Liver (tissue), 9 donors: ENCODE data around the gene SHC1. TPM values are rescaled to one million over a fixed set of nuclear protein-coding genes. Genes with fewer than 3 reads are reported as not detected.

Experiments
- DNase-seq: peaks from one replicate; pipeline ENCODE4 v3.0.0-alpha.2; 2017; ENCODE audit warnings: low spot score
- H3K27ac ChIP-seq, 2 donors: one replicate each; pipeline ENCODE4 v1.7.0; 2013; ENCODE audit warnings: inconsistent platforms in 2 of 2, low read length in 2 of 2, control low read depth in 1 of 2, low read depth in 1 of 2, mild to moderate bottlenecking in 1 of 2
- H3K27me3 ChIP-seq, 4 donors: one replicate each; pipeline versions ENCODE4 v1.6.1 to v1.7.0; 2013; ENCODE audit warnings: low read length in 3 of 4, inconsistent platforms in 1 of 4, mild to moderate bottlenecking in 1 of 4, moderate library complexity in 1 of 4; ENCODE audit not compliant: control insufficient read depth in 4 of 4, insufficient read depth in 4 of 4
- H3K36me3 ChIP-seq, 4 donors: one replicate each; pipeline versions ENCODE4 v1.6.1 to v1.7.0; 2013; ENCODE audit warnings: low read length in 3 of 4, mild to moderate bottlenecking in 3 of 4, low read depth in 1 of 4, moderate library complexity in 1 of 4; ENCODE audit not compliant: control insufficient read depth in 4 of 4, insufficient read depth in 3 of 4
- H3K4me1 ChIP-seq, 4 donors: one replicate each; pipeline versions ENCODE4 v1.6.1 to v1.7.0; 2013; ENCODE audit warnings: low read length in 3 of 4, mild to moderate bottlenecking in 3 of 4, moderate library complexity in 1 of 4; ENCODE audit not compliant: control insufficient read depth in 4 of 4, insufficient read depth in 4 of 4
- H3K4me3 ChIP-seq, 3 donors: one replicate each; pipeline versions ENCODE4 v1.6.1 to v1.7.0; 2013; ENCODE audit warnings: low read length in 3 of 3, control low read depth in 1 of 3, low read depth in 1 of 3, mild to moderate bottlenecking in 1 of 3
- H3K9ac ChIP-seq, 2 donors: one replicate each; pipeline ENCODE4 v1.7.0; 2013; ENCODE audit warnings: low read length in 2 of 2, mild to moderate bottlenecking in 2 of 2, moderate library complexity in 2 of 2, control low read depth in 1 of 2, low read depth in 1 of 2
- H3K9me3 ChIP-seq, 4 donors: one replicate each; pipeline versions ENCODE4 v1.6.1 to v1.7.0; 2013; ENCODE audit warnings: low read length in 3 of 4; ENCODE audit not compliant: control insufficient read depth in 4 of 4
- EGR1 ChIP-seq, 2 donors: IDR thresholded peaks; 2 replicates each; pipeline ENCODE4 v1.6.1; 2016 to 2018; ENCODE audit warnings: antibody characterized with exemption in 2 of 2, low read depth in 2 of 2
- FOXA1 ChIP-seq: IDR thresholded peaks from 2 replicates; pipeline ENCODE4 v1.6.1; 2016; ENCODE audit warnings: antibody characterized with exemption
- FOXA2 ChIP-seq: IDR thresholded peaks from 2 replicates; pipeline ENCODE4 v1.6.1; 2016; ENCODE audit warnings: antibody characterized with exemption
- GABPA ChIP-seq, 2 donors: IDR thresholded peaks in 1 of 2; conservative IDR thresholded peaks in 1 of 2; 2 replicates each; pipeline ENCODE4 v1.6.1; 2016; ENCODE audit warnings: antibody characterized with exemption in 2 of 2, mild to moderate bottlenecking in 1 of 2, moderate library complexity in 1 of 2
- HNF4A ChIP-seq, 2 donors: conservative IDR thresholded peaks; 2 replicates each; pipeline ENCODE4 v1.6.1; 2016; ENCODE audit warnings: antibody characterized with exemption in 2 of 2, mild to moderate bottlenecking in 2 of 2
- HNF4G ChIP-seq: IDR thresholded peaks from 2 replicates; pipeline ENCODE4 v1.6.1; 2016; ENCODE audit warnings: antibody characterized with exemption
- JUND ChIP-seq, 2 donors: IDR thresholded peaks; 2 replicates each; pipeline ENCODE4 v1.6.1; 2016; ENCODE audit warnings: antibody characterized with exemption in 2 of 2
- MAX ChIP-seq: IDR thresholded peaks from 2 replicates; pipeline ENCODE4 v1.6.1; 2016; ENCODE audit warnings: antibody characterized with exemption
- NR2F2 ChIP-seq: IDR thresholded peaks from 2 replicates; pipeline ENCODE4 v1.6.1; 2016; ENCODE audit warnings: antibody characterized with exemption
- RAD21 ChIP-seq, 2 donors: IDR thresholded peaks; 2 replicates each; pipeline ENCODE4 v1.6.1; 2016; ENCODE audit warnings: antibody characterized with exemption in 2 of 2, mild to moderate bottlenecking in 2 of 2
- REST ChIP-seq: IDR thresholded peaks from 2 replicates; pipeline ENCODE4 v1.6.1; 2016; ENCODE audit warnings: antibody characterized with exemption, mild to moderate bottlenecking
- RXRA ChIP-seq, 2 donors: IDR thresholded peaks; 2 replicates each; pipeline ENCODE4 v1.6.1; 2017 to 2018; ENCODE audit warnings: antibody characterized with exemption in 2 of 2, mild to moderate bottlenecking in 1 of 2
- SP1 ChIP-seq: IDR thresholded peaks from 2 replicates; pipeline ENCODE4 v1.6.1; 2018; ENCODE audit warnings: antibody characterized with exemption, mild to moderate bottlenecking
- TAF1 ChIP-seq: conservative IDR thresholded peaks from 2 replicates; pipeline ENCODE4 v1.6.1; 2016; ENCODE audit warnings: antibody characterized with exemption, mild to moderate bottlenecking
- YY1 ChIP-seq: IDR thresholded peaks from 2 replicates; pipeline ENCODE4 v1.6.1; 2016; ENCODE audit warnings: antibody characterized with exemption, mild to moderate bottlenecking
- WGBS: extraction: QIAGEN DNeasy Blood & Tissue Kit; methylation state at CpG from one replicate; pipeline ENCODE4 v1.1.7; 2013; 5-methylcytosine and 5-hydroxymethylcytosine counted together
- polyA plus RNA-seq, 2 donors: library from polyadenylated mRNA; stranded (reverse) in 1 of 2; unstranded in 1 of 2; fragments of 200-250 nt in 1 of 2; fragments of >200 nt in 1 of 2; fragmentation: Nextera tagmentation in 1 of 2; extraction: Ambion mirVana in 1 of 2; gene quantifications; one replicate each; pipeline versions ENCODE4 v1.2.1 to v1.2.3, GENCODE V29; 2013 to 2015
- total RNA-seq, 2 donors: library from RNA; depleted of rRNA; stranded (reverse); fragments of >200 nt; gene quantifications; one replicate each; pipeline ENCODE4 v1.2.3, GENCODE V29; 2014
- TF ChIP-seq, protein P1 (sequence below): IDR thresholded peaks from 2 replicates; pipeline ENCODE4 v1.6.1; 2016; ENCODE audit warnings: antibody characterized with exemption
- TF ChIP-seq, protein P2 (sequence below): fragments of 150-350 bp; IDR thresholded peaks from 2 replicates; pipeline ENCODE4 v1.5.1; 2017; ENCODE audit warnings: improper control_type of control experiment, low read depth, low read length; ENCODE audit not compliant: missing input control
- TF ChIP-seq, protein P3 (sequence below): IDR thresholded peaks from 2 replicates; pipeline ENCODE4 v1.6.1; 2016; ENCODE audit warnings: antibody characterized with exemption
- donor health status: healthy.
- donor health status: healthy.
- donor health status: healthy.
- donor health status: healthy.
- donor health status: healthy.

The SHC1 gene
- total and polyA plus RNA-seq, 4 donors: 27.2 to 65.5 (median 58.0) TPM

- no peak overlapping the region for H3K4me3 ChIP-seq
- H3K9ac ChIP-seq: no peak overlapping the region
- no peaks in the 10 kb centered on the region for H3K9me3 ChIP-seq
- H3K4me1 ChIP-seq: peaks cover 6 to 46% (median 24%) of the 10 kb centered on the region in 4 donors
- TF ChIP-seq HNF4G (no peak), MAX (no peak), REST (no peak), EGR1 (IDR thresholded peaks at IDR 0.05; ENCODE audit: low read depth in 2 of 2) (no peak), RAD21 (IDR thresholded peaks at IDR 0.05) (no peak), GABPA (IDR thresholded peaks at IDR 0.05 in 1 of 2, conservative IDR thresholded peaks at IDR 0.05 in 1 of 2) (no peak), TAF1 (no peak), YY1 (no peak), SP1 (no peak), NR2F2 (no peak), HNF4A (conservative IDR thresholded peaks at IDR 0.05) (no peak), FOXA1 (no peak), FOXA2 (no peak), RXRA (IDR thresholded peaks at IDR 0.05) (no peak), JUND (IDR thresholded peaks at IDR 0.05) (no peak)
- TF ChIP-seq, protein P1, sequence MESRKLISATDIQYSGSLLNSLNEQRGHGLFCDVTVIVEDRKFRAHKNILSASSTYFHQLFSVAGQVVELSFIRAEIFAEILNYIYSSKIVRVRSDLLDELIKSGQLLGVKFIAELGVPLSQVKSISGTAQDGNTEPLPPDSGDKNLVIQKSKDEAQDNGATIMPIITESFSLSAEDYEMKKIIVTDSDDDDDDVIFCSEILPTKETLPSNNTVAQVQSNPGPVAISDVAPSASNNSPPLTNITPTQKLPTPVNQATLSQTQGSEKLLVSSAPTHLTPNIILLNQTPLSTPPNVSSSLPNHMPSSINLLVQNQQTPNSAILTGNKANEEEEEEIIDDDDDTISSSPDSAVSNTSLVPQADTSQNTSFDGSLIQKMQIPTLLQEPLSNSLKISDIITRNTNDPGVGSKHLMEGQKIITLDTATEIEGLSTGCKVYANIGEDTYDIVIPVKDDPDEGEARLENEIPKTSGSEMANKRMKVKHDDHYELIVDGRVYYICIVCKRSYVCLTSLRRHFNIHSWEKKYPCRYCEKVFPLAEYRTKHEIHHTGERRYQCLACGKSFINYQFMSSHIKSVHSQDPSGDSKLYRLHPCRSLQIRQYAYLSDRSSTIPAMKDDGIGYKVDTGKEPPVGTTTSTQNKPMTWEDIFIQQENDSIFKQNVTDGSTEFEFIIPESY: no peak
- TF ChIP-seq, protein P2, sequence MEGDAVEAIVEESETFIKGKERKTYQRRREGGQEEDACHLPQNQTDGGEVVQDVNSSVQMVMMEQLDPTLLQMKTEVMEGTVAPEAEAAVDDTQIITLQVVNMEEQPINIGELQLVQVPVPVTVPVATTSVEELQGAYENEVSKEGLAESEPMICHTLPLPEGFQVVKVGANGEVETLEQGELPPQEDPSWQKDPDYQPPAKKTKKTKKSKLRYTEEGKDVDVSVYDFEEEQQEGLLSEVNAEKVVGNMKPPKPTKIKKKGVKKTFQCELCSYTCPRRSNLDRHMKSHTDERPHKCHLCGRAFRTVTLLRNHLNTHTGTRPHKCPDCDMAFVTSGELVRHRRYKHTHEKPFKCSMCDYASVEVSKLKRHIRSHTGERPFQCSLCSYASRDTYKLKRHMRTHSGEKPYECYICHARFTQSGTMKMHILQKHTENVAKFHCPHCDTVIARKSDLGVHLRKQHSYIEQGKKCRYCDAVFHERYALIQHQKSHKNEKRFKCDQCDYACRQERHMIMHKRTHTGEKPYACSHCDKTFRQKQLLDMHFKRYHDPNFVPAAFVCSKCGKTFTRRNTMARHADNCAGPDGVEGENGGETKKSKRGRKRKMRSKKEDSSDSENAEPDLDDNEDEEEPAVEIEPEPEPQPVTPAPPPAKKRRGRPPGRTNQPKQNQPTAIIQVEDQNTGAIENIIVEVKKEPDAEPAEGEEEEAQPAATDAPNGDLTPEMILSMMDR: no peak
- TF ChIP-seq, protein P3, sequence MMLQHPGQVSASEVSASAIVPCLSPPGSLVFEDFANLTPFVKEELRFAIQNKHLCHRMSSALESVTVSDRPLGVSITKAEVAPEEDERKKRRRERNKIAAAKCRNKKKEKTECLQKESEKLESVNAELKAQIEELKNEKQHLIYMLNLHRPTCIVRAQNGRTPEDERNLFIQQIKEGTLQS: no peak
- peak overlapping the region; percentile 46 to 70 for H3K27ac ChIP-seq
- no peaks in the 10 kb centered on the region for H3K27me3 ChIP-seq
- no peak for DNase-seq
- peaks cover 3 to 19% (median 9%) of the 10 kb centered on the region in 4 donors for H3K36me3 ChIP-seq
- 69% methylated on average over 6 of the region's 6 CpGs for WGBS
Measured at GRCh38 chr1:155017946-155018316, 47.4 kb upstream of the SHC1 start.
